Islet precursor cell (in vitro differentiated cells): ENCODE data around the gene CHN1.

Source experiments
- DNase-seq: peaks from one replicate; pipeline ENCODE4 v3.0.0-alpha.2; 2018

Gene CHN1

GRCh38 chr2:174781298-174781697 lies 223.9 kb downstream of the CHN1 start:
- DNase-seq: no peak

- DNase-seq: no peak
Measured at GRCh38 chr2:174780856-174781255, 224.3 kb downstream of the CHN1 start.

- no peak for DNase-seq
Measured at GRCh38 chr2:174780191-174780840, 224.9 kb downstream of the CHN1 start.

DNA sequence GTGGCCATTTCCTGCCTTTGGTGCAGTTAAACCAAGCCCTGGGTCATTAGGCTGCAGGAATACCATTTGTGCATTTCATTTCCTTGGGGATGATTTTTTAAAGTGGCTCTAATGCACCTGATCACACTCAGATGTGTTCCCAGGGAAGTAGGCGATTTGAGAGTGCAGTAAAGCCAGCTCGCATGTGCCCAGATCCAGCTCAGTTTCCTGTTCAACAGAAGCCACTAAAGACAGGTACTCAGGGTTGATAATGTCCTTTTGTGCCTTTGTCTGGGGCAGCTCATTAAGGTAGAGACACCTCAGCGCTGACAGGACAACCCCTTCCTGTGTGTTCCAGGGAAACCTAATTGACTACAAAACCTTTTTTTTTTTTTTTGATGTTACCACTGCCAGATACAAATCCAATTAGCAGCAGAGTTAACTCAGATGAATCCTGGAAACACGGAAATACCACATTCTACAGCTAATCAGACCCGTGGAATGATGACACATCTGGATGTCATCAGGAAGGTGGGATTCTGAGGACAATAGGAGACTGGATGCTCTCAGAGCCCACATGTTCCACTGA lies 225.7 kb downstream of the CHN1 start:
- DNase-seq: peak; percentile 74

DNA sequence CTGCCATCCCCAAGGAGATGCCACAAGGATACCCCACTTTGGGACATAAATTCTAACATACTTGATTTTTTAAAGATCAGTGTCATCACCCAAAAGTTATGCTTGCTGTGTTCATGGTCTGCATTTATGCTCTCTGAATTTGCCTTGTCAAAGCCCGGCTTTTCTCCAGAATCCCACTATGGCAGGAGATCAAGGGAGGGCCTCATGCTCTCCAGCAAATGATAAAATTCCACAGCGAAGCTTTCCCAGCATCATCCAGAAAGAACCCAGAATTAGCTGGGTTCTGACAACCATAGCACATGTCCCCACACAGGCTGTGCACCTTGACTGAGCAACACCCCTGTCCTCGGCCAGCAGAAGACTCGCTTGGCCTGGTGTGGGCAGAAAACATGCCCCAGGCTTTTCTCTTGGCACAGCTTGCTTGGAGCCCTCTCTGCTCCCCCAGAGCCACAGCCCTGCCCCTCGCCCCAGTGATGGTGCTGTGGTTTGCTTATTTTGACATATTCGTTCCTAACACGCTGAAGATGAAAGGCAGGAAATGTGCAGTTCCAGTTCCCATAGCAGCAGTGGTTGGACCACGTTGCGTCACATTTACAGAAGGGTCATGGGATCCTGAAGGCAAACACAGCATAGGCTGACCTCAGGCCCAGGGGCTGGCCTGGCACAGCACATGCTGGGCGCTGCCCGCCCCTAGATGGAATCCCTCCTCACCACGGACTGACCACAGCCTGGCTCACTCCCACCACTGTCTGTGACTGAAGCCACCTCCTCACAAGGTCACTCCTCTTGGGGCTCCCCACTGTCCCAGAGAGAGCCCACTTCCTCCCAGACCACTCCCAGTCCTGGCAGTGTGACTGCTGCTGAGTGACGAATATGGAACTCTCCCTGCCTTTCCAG lies 226.8 kb downstream of the CHN1 start:
- no peak for DNase-seq

DNA sequence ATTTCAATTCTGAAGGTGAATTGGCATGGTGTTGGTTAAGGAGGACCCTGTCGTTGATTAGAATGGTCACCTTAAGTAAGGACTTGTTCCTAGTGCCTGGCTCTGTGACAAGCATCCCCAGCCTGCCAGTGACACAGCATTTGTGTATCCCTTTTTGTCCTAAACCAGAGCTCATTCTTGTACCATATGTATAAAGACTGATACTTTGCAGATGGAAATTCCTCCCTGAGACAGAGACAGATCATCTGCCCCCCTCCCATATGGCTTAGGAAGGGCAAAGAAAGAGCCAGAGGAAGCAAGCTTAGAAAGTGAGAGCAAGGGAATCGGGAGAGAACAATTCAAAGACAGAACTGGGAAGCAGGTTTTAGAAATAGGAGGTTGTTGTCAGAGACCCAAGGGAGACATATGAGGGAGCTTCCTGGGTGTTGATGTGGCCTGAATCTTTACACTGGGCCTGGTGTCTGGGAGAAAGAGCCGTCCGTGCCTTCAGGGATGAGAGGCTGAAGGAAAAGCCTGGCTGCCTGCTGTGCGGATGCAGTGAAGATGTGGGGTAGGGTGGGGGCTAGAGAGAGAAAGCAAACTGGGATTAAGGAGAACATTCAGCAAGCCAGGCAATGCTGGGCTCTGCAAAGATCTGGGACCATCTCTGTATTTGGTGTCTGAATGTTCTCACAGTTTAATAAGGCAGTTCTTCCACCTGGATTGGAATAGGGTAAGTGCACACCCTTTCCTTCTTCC lies 227.7 kb downstream of the CHN1 start:
- peak; percentile 21 for DNase-seq

GRCh38 chr2:174776675-174777074 lies 228.5 kb downstream of the CHN1 start:
- DNase-seq: no peak

DNA sequence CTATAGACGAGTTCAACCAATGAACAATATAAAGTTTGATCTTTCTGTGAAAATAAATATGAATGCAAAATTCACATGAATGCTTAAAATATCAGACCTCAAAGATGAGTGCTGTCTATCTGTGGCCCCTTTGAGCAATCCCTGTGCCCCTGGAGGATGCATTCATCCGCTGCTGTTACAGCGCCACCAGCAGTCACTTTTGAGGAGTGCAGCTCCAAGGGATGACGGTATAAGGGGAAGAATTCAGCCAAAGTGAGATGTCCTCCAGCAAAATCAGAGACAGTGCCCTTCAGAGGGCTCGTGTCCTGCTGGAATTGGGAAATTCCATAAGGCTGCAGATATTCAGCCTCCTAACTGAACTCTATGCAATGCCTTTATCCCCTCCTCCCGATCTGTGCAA lies 229.0 kb downstream of the CHN1 start:
- DNase-seq: peak; percentile 52

GRCh38 chr2:174775571-174775980 lies 229.6 kb downstream of the CHN1 start:
- no peak for DNase-seq

DNA sequence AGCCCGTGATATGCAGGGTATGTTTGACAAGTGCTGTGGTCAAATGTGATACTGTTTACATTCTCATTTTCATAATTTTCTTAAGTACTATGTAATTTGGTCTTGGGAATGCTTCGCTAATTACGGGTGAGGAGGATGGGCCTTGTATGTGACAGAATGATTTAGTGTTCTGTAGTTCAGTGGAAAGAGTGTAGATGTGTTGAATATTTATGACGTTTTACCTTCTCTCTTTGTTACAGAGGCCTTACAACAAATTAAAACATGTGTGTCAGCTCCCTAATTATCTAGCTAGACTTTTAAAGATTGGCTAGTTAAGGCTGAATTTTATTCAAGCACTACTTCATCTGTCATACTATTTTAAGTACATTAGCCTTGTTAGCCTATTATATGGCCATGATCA lies 230.3 kb downstream of the CHN1 start:
- no peak for DNase-seq

- no peak for DNase-seq
Measured at GRCh38 chr2:174773215-174773614, 232.0 kb downstream of the CHN1 start.

DNA sequence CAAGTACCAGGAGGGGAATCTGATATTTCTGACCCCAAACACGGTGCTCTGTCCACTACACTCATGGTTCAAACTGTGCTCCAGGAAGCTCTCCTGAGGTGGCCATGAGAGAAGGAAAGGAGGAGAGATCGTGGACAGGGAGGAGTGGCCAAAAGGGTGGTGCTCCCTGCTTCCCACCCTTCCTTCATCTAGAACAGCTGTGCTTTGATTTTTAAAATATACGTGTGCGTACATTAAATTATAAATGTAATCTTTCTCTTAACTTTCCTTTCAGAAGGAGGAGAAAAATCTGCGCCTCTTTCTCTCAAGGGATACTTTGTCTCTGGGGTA lies 232.7 kb downstream of the CHN1 start:
- no peak for DNase-seq

DNA sequence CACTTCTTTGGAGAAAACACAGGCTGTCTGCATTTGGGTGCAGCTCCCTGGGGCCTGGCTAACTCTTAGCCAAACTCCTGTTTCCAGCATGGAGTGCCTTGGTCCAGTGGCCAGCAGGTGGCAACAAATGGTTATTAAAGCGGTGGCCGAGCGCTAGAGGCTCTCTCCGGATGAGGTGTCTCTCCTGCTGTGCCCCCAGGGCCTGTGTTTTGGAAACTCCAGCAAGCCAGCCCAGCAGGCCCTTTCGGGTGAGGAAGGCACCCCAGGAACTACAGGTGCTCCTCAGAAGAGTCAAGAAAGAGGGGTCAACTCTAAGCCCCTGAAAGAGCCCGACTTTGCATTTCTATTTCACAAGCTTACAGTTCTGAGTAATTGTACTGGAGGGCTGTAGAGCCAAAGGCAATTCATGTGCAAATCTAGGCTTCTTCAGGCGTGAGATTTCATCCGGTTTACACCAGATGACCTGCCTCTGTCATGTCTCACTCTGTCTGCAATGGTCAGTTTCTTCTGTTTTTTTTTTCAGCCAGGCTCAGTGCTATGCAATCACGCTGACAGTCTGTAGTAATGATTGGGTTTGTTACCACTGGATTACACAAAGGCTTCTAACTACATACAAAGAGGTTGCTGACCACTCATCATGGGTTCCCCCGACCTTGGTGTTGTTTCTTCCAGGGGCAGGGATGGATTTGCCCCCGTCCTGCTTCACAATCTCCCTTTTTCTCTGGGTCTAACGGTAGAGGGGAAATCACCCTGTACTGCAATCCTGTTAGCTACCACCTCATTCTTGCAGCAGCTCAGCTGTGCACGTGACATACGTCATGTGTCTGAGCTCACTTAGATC lies 233.3 kb downstream of the CHN1 start:
- DNase-seq: peak; percentile 91

GRCh38 chr2:174771136-174771535 lies 234.0 kb downstream of the CHN1 start:
- no peak for DNase-seq

GRCh38 chr2:174768557-174768956 lies 236.6 kb downstream of the CHN1 start:
- no peak for DNase-seq

DNA sequence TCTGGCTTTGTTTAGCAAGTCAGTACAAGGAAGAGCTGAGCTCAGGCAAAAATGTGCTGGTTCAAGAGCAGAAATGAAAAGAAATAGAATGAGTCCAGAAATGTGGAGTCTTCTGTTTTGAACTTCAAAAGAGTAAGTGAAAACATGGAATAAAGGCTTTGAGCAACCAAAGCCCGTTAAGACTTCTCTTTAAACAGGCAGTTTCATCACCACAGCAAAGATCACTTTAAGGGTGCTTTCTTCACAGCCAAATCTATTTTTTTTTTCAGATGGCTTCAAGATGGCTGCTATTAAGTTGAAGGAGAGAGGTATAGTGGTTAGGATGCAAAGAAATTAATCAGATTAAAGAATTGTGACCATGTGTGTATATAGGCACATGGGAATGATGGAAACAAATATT lies 238.9 kb downstream of the CHN1 start:
- no peak for DNase-seq

DNA sequence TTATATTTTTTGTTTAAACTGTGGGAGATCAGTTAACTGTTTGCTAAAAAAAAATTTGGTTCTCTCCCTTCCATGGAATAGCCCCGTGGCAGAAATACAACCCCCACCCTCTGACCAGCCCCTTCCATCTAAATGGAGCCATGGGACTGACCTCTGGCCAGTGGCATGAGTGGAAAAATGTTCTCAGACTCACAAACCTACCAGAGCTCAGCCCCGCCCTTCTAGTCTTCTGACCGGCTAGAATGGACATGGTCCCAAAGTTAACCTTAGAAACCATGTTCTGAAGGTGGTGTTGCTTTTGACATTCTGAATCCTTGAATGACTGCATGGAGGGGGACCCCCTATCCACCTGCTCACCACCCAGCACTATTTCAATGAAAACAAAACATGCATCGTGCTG lies 239.6 kb downstream of the CHN1 start:
- no peak for DNase-seq

DNA sequence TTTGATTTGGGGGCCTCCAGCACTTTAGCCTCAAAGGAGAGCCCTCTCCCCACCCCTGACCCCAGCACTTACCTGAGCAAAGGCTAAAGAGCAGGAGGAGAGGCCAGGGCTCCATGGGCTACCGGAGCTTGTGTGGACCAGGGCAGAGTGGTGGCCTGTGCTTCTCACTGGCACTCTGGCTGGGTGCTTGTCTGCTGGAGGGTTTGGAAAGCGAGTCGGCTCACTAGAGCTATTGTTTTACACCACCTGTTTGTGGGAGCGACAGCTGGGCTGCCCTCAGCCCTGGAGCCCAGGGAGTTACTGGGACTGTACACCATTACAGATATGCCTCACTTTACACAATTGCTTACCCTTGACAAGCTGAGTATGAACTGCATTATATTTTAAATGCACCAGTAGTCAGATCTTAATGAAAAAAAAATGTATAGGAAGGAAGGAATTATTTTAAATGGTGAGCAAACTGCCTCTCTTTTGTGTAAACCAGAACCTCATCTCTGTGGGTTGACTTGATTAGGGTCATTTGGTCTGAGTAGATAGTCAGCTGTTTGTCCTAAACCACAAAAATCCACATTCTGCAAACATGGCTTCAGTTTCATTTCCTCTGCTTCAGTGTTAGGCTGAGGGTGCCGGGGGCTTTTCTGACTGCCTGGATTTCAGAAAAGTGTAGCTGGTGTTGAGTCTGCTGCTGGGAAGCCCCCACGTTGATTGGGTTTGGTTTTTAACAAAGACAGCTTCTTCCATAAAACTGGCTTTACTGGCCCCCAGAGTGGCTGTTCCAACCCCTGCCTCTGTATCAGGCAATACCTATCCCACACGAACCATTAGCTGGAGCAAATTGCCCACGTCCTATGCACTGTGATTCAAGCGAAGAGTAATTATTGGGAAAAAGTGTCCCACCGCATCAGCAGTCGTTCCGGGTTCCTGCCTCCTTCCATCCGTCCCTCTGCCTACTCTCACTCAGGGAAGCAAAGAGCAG lies 240.6 kb downstream of the CHN1 start, which contains the start of gene CHRNA1:
TSS of gene CHRNA1 (minus strand) at position 193 of the 976 bp plus-strand sequence. CDS start at position 115, 78 bp downstream.
- peak; percentile 66 for DNase-seq

GRCh38 chr2:174763780-174764179 lies 241.4 kb downstream of the CHN1 start:
- DNase-seq: no peak

- DNase-seq: no peak
Measured at GRCh38 chr2:174762464-174762863, 242.7 kb downstream of the CHN1 start.

DNA sequence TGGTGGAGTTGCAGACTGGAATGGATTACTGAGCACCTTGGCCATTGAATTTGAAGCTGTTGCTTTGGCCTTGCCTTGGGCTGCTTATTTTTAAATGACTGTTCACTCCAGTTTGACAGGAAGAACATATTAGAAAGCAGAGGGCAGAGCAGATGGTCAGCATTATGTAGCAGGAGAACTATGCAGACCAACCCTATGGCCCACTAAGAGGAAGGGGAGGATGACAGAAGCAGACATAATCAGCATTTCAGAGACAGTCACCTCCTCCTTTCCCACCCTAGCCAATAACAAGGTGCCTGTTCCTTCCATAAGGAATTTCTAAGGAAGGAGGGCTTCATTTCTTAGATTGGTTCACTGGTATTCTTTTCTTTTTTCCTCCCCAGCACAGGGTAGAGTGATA lies 243.3 kb downstream of the CHN1 start:
- no peak for DNase-seq
